NCI-H524 treated with DMSO at 0.1 percent for 48 hours (cell line): Measurements from ENCODE around the gene PDE3B.
"Not testable (repeated sequence)": the region's sequence is repeated elsewhere in the genome, so short reads cannot be mapped to it uniquely, and the experiment has no call there.

Source experiments
- DNase-seq: peaks from one replicate; lab custom pipeline; 2025; lab: John Stamatoyannopoulos, UW

PDE3B gene

GRCh38 chr11:14746857-14747395 lies 103.3 kb downstream of the PDE3B start:
- DNase-seq = no peak

DNA sequence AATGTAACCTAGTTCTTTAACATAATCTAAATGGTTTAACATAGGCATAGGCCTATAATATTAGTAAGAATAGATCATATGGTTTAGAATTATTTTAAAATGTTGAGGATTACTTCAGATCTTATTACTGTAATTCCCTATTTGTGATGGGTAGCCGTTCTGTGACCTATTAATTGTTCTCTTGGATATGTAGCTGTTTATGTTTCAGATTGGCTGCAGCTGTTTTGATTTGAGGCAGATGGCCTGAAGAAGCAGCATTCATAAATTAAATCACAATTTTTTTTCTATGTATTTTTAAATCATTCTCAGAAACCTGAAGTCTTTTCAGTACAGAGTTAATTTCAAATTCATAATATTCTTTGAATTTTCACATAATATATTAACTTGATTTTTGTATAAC lies 104.5 kb downstream of the PDE3B start:
- DNase-seq = peak; percentile 12

- DNase-seq = no peak
Observed at GRCh38 chr11:14750911-14751310, 107.3 kb downstream of the PDE3B start.

DNA sequence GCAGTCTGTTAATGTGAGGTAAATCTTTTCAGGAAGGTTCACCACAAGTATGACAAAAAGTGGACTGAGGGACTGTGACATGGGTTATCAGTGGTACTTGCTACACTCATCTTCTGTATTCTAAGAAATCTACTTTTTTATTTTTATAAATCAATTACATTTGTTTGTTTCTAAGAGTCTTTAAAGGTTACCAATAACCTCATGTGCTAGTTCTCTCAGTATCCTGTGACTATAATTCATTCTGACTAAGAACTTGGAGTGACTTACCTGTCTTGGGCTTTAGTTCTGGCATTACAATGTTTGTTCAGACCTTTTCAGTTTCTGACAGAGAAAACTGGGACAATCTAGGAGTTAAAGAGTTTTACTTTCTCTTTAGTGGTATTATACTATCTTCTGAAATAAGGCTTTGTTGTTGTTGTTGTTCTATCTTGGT lies 108.4 kb downstream of the PDE3B start:
- DNase-seq = no peak

- no peak for DNase-seq
Observed at GRCh38 chr11:14755140-14755539, 111.5 kb downstream of the PDE3B start.

DNA sequence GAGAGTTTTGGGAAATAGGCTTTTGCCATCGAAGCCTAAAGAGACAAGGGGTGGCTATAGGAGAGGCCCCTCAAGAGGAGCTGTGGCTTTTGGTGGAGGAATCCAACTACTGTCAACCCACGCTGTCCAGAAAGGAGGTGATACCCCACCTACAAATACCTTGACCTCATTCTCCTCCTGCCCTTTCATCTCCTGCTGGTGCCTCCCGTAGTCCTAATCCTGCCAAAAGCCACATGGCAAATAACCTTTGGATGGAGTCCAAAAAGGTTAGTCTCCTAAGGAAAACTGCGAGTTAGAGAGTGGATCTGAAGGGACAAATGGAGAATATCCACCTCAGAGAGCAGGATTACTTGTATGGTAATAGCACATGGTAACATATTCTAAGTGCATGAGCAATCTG lies 112.7 kb downstream of the PDE3B start:
- DNase-seq = no peak

- DNase-seq = not testable (repeated sequence)
Observed at GRCh38 chr11:14759300-14760012, 115.9 kb downstream of the PDE3B start.

- no peak for DNase-seq
Observed at GRCh38 chr11:14764179-14764578, 120.6 kb downstream of the PDE3B start.

DNA sequence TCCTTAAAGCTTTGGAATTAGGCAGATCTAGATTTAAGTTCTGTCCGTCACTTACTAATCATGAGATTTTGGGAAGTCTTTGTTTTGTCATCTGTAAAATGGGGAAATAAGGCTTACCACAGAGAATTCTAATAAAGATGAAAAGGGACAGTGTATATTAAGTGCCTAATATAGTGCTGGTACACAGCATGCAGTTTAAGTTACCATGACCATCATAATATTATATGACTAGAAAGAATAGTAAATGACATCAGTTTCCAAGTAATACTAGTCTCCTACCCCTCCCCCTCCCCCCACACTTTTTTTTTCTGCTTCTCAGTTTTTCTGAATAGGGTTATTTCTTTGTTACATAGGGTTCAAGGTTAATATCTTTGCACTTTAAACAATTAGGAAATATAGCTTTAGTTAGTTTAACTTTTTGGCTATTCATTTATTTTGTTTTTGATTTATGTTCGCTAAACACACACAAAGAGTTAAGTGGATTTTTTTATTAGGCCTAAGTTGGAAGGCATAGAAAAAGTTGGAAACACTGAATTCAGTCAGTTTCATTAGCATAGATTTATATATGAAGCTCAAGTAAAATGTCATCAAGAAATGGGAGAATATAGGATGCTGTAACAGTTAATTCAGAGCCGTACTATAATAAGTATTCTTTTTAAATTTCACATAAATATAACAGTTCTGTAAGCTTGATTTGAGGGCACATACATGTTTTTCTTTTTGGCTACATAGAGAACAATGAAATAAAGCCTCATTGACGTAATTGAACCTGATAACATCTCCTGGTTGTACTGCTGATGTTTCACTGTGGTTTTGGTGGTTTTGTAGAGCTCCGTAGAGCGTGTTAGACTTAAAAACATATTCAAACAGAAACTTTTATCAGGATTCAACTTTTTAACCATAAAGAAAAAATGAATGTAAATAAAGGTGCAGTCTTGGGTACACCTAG lies 121.2 kb downstream of the PDE3B start:
- DNase-seq = no peak

GRCh38 chr11:14766585-14766984 lies 123.0 kb downstream of the PDE3B start:
- no peak for DNase-seq

DNA sequence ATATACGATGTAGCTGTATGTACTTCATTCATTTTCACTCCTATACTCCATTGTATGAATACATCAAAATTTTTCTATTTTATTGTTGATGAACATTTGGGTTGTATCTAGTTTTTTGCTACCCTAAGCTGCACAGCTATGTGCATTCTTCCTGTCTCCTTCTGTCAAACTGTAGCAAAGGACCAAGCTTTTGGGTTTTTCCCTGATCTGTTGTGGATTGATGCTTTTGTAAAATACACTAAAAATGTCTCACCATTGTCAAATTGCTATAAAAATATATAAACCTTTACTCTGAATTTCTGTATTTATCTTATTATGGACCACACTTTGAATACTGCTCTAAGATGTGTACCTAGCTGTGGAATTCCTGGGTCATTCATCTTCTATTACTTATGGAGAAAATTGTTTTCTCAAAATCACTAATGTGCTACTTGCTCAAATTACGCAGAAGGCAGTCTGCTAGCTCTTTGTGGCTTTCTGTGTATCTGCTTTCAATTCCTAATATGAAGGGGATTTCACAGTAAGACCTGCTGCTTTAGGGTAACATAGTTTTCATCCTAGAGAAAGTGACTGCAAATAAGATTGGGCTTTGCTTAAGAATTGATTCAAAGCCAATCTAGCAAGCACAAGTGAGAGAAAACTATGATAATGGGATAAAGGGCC lies 125.1 kb downstream of the PDE3B start:
- DNase-seq = no peak

GRCh38 chr11:14773755-14774154 lies 130.2 kb downstream of the PDE3B start:
- no peak for DNase-seq

DNA sequence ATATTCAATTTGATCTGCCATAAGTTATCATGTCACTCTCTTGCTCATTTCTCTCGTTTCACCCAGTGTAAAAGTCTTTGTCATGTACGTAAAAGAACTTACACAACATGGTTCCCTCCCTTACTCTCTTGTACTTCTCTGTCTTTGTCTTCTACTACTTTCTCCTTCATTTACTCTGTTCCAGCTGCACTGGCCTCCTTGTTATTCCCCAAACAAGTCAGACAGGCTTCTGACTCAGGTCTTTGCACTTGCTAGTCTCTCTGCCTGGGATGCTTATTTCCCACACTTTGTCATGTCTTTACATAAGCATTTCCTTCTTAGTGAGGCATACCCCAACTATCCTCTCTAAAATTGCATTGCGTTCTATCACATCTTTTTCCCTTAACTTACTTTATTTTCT lies 131.1 kb downstream of the PDE3B start:
- no peak for DNase-seq

- no peak for DNase-seq
Observed at GRCh38 chr11:14775897-14776296, 132.3 kb downstream of the PDE3B start.

DNA sequence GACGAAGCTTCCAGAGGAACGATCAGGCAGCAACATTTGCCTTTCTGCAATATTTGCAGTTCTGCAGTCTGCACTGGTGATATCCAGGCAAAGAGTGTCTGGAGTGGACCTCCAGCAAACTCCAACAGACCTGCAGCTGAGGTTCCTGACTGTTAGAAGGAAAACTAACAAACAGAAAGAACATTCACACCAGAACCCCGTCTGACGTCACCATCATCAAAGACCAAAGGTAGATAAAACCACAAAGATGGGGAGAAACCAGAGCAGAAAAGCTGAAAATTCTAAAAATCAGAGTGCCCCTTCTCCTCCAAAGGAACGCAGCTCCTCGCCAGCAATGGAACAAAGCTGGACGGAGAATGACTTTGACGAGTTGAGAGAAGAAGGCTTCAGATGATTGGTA lies 134.9 kb downstream of the PDE3B start:
- DNase-seq = not testable (repeated sequence)

GRCh38 chr11:14783788-14784187 lies 140.2 kb downstream of the PDE3B start:
- DNase-seq = no peak

DNA sequence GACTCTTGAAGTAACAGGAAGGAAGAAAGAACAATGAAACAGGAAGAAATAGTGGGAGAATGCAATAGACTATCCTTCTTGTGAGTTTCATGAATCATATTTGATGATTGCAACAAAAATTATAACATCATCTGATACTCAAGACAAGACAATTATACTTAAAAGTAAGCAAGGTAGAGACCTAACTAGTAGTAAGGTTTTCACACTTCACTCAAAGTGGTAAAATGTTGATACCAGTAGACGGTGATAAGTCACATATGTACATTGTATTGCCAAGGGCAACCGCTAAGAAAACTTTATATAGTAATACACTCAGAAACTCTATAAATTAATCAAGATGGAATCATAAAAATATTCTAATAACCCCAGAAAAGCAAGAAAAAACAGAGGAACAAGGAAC lies 140.6 kb downstream of the PDE3B start:
- DNase-seq = no peak

- no peak for DNase-seq
Observed at GRCh38 chr11:14789879-14790484, 146.4 kb downstream of the PDE3B start.

- no peak for DNase-seq
Observed at GRCh38 chr11:14793546-14793945, 149.9 kb downstream of the PDE3B start.

- not testable (repeated sequence) for DNase-seq
Observed at GRCh38 chr11:14796028-14796427, 152.4 kb downstream of the PDE3B start.

DNA sequence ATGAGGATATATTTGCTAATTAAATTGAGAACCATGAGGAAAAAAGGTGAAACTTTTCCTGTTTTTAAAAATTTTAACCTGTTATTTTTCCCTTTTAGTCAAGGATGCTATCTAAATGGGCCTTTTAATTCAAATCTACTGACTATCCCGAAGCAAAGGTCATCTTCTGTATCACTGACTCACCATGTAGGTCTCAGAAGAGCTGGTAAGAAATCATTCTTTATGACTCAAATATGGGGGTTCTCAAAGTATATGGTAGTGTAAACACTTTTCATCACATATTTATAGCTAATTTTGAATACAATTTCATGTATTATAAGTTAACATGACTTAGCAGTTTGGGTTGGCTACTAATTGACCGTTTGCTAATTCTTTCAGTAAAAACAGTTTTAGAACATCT lies 160.2 kb downstream of the PDE3B start:
- DNase-seq = no peak

DNA sequence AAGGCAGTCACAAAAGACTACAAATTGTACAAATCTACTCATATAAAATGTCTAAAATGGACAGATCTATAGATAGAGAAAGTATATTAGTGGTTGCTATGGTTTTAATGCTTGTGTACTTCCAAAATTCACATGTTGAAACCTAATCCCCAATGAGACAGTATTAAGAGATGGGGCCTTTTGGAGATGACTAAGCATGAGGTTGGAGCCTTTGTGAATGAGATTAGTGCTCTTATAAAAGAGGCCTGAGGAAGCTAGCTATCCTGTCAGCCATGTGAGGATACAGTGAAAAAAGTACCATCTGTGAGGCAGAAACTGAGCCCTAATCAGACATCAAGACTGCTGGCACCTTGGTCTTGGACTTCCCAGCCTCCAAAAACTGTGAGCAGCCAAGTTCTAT lies 165.9 kb downstream of the PDE3B start:
- peak; percentile 10 for DNase-seq
